ENCODE results near the gene PRR15L. TPM values are rescaled to one million over a fixed set of nuclear protein-coding genes. Genes with fewer than 3 reads are reported as not detected.
"Not testable (repeated sequence)": the region's sequence is repeated elsewhere in the genome, so short reads cannot be mapped to it uniquely, and the experiment has no call there.

Gene PRR15L
- polyA plus RNA-seq, 3 donors, result 18.0 to 20.6 (median 18.2) TPM

DNA sequence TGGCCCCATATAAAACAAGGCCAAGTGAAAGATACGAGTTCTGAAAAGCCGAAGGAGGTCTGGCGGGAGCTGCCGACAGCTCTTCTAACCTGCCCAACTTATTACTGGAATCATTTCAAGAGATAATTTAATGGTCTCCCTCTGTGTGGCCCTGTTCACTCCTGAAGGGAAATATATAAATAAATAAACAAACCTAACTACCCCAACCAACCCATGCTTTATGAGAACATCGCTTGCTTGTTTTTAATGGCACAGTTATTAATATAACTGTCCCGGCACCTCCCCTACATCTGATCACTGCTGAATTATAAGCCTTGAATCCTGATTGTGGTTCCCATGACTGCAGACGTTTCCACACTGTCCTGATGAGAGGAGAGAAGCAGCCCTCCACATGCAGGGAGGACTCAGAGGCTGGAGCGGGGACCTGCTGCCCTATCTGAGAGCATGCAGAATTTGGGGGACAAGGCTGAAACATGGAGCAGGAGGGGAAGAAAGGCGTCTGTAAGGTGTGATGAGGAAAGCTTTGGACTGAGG is 35.4 kb upstream of the PRR15L start:
- no peak for DNase-seq (ENCODE audit: extremely low read depth in 1 of 11, low read depth in 9 of 11, low spot score in 4 of 11)

DNA sequence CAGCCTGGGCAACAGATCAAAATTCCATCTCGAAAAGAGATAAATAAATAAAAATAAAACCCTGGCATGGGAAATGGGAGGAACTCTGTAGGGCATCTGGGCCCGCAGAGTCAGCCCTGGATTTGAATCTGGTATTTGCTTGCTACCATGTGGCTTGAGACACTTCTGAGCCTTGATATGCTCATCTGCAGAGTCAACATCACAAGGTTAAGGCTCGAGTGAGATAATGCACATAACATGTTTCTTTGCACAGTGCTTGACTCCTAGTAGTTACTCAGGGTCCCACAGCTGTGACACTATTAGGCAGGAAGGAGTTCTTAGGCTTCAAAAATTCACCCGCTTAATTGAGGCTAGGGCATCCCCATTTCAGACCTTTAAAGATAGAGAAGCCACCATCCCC is 34.5 kb upstream of the PRR15L start:
- no peak for DNase-seq (ENCODE audit: extremely low read depth in 1 of 11, low read depth in 9 of 11, low spot score in 4 of 11)

DNA sequence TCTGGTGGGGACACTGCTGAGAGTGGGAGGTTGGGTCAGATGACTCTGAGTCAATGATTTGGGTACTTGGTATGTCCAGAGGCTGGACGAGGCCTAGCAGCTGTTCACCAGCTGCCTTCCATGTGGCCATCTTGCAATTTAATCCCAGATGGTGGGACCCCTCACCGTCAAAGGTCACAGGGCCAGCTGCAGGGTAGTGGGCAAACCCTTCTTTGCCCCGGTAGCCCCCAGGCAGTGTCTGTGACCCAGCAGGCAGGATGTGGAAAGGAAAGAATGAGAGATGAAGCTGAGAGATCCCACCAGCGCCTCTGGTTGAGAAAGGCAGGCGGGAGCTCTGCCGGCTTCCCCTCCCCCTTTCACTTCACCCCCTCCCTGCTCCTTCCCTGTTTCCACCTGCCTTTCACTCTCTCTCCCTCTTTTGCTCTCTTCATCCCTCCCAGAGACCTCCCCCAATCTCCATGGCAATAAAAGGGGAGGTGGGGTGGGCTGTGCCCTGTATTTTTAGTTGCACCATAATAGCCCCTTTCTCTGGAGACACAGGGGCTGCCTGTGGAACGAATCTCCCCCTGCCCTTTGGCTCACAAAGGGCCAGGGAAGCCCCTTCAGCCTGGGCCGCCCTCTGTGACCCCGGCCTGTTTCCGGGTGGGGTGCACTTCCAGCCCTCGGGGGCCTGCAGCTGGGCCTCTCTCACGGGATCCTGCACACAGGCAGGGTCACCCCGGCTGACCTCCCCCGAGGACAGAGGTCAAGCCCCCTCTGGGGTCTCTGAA is 33.5 kb upstream of the PRR15L start:
- no peak for DNase-seq (ENCODE audit: extremely low read depth in 1 of 11, low read depth in 9 of 11, low spot score in 4 of 11)

DNA sequence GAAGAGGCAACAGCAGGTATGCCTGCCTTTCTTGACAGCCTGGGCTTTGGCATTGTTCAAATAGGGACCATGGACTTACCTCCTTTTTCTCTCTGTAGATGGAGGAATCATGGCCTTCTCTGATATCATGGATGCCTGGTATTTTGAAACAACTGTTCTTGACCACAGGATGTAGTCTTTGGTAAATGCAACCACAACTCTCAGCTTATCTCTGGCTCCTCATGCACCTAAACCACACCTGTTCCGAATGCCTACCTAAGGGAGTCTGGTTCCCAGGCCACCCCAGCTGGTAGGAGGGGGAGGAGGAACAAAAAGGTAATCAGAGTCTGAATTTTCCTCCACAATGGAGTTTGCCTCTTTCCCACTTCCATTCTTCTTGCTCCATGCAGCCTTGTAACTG is 32.0 kb upstream of the PRR15L start:
- DNase-seq (ENCODE audit: extremely low read depth in 1 of 11, low read depth in 9 of 11, low spot score in 4 of 11), result no peak

DNA sequence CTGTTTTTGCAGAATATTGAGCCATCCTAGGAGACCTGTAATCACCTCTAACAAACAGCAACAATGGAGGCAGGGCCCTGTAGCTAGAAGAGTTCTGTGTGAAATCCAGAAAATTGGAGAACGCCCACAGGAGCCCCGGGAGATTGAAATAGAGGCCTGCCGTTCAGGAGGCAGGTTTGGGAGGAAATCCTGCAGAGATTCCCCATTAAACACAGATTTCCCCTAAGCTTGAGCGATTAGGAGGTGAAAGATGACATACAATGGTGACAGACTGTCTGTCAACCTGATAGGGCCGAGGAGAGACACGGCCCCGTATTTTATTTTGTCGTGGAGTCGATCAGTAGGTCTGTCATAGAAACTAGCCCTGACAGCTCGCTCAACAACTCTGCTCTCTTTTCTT is 31.5 kb upstream of the PRR15L start:
- DNase-seq (ENCODE audit: extremely low read depth in 1 of 11, low read depth in 9 of 11, low spot score in 4 of 11), result no peak

DNA sequence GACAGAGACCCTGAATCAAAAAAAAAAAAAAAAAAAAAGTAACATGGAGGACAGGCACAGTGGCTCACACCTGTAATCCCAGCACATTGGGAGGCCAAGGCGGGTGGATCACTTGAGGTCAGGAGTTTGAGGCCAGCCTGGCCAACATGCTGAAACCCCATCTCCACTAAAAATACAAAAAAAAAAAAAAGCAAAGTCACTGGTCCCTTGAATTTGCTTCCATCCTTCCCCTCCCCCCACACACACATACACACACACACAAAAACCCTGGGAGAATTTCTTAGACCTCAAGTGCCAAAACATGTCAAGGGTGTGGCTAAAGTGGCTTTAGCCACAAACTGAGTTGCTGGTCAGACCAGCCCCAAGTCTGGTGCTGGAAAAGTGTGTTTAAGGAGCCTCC is 30.8 kb upstream of the PRR15L start:
- not testable (repeated sequence) for DNase-seq (ENCODE audit: extremely low read depth in 1 of 11, low read depth in 9 of 11, low spot score in 4 of 11)

DNA sequence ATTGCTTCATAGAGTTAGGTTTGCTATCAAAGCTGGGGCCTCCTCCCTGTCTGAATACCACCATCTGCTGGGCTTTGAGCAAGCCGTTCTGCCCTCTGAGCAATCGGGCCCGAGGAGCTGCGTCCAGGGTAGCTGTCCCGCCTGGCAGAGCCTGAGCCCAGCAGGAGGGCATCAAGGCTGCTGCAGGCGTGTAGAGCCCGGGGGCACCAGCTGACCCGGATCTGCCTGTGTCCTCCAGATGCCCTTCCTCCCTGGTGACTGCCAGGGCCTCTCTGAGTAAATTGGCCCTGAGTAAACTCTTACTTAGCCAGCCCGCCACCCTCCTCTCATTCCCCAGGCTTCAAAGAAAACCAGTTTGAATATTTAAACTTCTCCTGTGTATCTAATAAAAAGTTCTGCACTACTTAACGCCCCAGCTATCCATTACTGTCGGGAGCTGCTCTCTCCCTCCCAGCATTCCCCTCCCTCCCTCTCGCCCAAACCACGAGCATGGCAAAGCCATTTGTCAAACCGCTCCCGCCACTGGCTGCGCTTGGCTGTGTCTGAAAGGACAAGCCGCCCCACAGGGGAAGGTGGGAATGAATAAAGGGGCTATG is 29.7 kb upstream of the PRR15L start:
- peak in 5 of 11 donors; percentile 46 to 76 (median 72) for DNase-seq (ENCODE audit: extremely low read depth in 1 of 11, low read depth in 9 of 11, low spot score in 4 of 11)

DNA sequence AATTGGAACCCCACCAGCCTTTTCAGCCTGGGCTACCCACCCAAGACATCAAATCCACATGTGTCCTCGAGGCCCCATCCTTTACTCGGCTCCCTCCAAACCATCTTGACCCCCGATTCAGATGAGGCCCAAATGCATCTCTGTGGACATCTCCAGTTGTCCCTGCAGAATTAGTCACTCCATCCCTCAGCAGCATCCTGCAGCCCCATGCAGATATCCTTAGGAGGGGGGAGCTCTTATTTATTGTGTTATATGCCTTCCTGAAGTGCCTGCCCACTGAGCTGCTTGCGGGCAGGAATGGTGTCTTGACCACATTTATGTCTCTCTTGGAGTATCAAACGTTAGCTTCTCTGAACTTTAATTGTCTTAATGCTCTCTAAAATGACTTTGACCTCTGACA is 28.8 kb upstream of the PRR15L start:
- no peak for DNase-seq (ENCODE audit: extremely low read depth in 1 of 11, low read depth in 9 of 11, low spot score in 4 of 11)

DNA sequence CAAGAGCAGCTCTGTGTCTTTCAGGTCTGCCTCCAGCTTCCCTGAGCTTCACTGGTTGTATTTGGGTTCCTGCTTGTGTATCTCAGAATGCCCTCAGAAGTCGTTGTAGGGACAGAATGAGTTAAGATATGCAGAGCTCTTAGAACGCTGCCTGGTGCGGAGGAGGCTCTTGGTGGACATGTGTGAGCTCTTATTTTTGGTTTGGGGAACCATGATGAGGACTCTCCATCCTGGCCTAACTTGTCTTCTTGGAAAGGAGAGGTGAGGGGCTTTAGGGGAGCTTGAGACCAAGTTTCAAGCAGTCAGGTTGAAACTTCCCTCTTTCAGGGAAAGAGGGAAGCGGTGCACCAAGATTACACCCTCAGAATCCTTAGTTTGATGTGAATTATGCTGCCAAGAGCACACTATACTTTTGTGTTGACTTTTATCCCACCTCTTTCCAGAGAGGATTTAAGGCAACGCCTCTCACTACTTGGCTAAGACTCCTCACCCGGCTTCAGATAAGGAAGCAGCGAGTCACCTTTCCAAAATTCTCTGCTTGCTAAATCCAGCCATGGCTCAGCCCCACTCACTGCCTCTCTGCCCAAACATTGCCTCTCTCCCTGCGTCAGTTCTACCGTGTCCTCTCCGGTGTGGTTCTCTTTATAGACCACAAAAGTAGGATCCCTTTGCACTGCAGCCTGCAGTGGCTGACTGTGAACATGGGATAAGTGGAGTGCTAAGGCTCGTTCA is 26.0 kb upstream of the PRR15L start:
- DNase-seq (ENCODE audit: extremely low read depth in 1 of 11, low read depth in 9 of 11, low spot score in 4 of 11), result no peak

DNA sequence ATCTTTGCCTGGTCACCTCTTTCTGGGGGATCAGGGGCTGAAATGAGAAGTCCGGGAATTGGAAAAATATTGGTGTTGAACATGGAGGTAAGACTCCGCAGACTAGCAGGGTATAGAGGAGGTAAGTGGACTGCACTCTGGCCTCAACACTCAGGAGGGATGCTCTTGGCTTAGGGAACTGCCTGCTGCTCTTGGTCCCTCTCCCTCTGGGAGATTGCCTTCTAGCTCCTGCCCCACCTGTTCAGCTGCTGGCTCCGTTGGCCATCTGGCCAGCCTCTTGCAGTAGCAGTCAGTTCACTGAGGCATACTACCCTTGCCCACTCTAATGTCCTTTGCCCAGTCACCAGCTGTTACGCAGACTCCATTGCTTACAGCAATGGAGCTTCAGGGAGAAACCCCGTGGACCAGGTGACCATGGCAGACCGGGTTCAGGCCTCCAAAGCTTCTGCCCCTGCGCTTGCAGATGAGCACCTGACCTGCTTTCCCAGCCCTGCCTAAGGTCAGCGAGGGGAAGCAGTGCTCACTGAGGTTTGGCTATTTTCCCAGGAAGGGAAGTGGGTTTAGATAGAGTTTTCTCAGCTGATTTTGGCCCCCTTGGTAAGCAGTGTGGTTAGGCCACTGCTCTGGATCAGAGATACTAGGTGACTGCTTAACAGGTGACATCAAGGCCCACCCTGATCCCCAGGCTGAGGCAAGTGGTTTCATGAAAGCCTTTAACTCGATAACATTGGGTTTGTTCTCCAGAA is 25.1 kb upstream of the PRR15L start:
- no peak for DNase-seq (ENCODE audit: extremely low read depth in 1 of 11, low read depth in 9 of 11, low spot score in 4 of 11)

DNA sequence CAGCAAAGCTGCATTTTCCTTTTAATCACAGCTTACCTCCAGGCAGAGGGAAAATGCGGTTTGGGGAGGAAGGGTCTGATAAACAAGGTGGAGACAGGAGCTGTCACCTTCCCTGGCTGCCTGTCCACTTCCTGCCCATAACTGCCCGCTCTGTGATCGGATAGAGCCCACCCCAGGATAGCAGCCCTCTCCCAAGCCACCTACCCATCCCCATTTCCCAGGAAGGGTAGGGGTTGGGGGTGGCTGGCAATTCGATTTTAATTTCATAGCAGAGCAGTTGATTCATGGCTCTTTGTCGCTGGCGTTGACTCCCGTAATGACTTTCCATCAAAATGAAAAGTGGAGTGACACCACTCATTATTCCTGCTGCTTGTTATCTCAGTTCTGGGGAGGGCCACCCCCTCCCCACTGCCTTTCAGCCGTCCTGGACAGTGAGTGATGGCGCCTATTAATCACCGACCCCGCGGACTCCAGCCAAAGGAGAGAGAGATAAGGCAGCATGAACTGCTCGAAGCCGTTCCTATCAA is 24.5 kb upstream of the PRR15L start:
- DNase-seq (ENCODE audit: extremely low read depth in 1 of 11, low read depth in 9 of 11, low spot score in 4 of 11), result no peak

DNA sequence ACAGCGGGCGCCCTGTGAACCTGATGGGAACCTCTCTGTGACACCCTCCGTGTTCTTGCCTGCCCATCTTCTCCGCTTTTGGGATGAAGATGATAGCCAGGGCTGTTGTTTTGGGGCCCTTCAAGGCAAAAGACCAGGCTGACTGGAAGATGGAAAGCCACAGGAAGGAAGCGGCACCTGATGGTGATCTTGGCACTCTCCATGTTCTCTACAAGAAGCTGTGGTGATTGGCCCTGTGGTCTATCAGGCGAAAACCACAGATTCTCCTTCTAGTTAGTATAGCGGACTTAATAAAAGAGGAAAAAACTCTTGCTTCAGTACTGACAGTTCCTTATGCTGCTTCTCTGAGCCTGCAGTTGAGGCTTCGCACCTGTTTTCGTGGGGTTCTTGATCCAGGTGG is 23.8 kb upstream of the PRR15L start:
- DNase-seq (ENCODE audit: extremely low read depth in 1 of 11, low read depth in 9 of 11, low spot score in 4 of 11), result no peak

DNA sequence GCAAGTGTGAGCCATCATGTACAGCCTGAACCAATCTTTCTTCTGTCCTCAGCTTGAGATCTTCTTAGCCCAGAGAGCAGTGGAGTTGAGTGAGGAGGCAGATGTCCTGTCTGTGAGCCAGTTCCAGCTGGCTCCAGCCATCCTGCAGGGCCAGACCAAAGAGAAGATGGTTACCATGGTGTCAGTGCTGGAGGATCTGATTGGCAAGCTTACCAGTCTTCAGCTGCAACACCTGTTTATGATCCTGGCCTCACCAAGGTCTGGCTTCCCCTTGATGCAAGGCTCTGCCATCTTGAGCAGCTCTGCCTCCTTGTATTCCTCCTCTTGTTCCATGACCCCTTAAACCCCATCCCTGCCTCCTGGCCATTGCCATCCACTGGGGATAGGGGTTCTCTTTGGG is 22.9 kb upstream of the PRR15L start:
- no peak for DNase-seq (ENCODE audit: extremely low read depth in 1 of 11, low read depth in 9 of 11, low spot score in 4 of 11)

DNA sequence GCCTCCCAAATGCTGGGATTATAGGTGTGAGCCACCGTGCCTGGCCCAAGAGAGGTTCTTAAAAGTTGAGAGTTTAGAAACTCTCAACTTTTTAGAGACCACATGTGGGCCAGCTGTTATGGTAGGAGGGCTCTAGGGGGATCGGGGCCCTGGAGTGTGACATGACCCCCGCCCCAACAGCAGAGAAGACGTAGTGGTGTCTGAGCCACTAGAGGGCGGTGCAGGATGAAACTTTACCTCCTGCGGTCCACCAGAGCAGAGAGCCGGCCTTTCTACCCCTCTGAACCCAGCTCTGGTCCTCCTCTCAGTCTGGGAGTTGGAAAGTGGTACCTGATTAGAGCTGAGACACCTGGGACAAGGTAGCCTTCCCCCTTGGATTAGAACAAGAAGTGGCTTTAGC is 20.6 kb upstream of the PRR15L start:
- DNase-seq (ENCODE audit: extremely low read depth in 1 of 11, low read depth in 9 of 11, low spot score in 4 of 11), result no peak

DNA sequence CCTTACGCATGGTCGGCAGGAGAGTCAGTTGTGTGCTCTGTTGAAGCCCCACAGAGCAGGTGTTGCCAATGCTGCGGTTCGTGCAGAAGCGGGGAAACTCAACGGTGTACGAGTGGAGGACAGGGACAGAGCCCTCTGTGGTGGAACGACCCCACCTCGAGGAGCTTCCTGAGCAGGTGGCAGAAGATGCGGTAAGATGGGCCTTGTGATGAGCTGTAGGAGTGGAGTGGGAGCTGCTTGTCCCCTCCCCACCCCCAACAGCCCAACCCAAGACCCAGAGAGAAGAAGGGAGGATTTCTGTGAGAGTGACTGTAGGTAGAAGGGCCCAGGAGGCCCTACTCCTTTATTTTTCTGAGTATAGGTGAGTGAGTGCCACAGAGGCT is 18.1 kb upstream of the PRR15L start:
- DNase-seq (ENCODE audit: extremely low read depth in 1 of 11, low read depth in 9 of 11, low spot score in 4 of 11), result no peak

DNA sequence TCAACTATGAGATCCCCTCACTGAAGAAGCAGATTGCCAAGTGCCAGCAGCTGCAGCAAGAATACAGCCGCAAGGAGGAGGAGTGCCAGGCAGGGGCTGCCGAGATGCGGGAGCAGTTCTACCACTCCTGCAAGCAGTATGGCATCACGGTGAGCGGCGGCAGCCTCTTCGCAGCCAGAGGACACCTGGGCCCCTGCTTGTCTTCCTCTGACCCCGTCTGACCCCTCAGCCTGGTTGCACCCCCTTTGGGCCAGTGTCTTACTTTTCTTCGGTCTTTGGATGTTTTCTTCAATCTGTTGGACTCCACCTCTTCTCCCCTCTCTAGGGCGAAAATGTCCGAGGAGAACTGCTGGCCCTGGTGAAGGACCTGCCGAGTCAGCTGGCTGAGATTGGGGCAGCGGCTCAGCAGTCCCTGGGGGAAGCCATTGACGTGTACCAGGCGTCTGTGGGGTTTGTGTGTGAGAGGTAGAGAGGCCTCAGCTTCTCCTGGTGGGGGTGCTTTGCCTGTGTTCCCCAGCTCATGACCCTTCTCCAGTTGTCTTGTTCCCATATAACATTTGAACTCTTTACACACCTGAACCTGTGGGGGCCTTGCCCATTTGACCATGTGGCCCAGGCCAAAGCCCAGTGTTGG is 17.6 kb upstream of the PRR15L start:
- no peak for DNase-seq (ENCODE audit: extremely low read depth in 1 of 11, low read depth in 9 of 11, low spot score in 4 of 11)

DNA sequence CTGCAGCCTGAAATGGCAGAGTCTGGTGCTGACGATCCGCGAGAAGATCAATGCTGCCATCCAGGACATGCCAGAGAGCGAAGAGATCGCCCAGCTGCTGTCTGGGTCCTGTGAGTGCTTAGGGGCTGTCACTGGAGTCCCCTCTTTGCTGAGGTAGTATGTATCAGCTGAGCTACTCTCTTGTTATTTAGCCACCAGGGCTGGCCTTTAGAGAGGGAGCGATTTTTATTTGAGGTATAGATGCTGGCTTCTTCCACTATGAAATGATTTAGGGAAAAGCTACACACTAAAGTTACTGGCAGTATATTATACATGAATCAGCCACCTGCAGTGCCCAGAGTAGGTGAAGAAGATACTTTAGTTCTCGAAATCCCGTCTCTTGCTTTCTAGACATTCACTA is 15.9 kb upstream of the PRR15L start:
- no peak for DNase-seq (ENCODE audit: extremely low read depth in 1 of 11, low read depth in 9 of 11, low spot score in 4 of 11)

DNA sequence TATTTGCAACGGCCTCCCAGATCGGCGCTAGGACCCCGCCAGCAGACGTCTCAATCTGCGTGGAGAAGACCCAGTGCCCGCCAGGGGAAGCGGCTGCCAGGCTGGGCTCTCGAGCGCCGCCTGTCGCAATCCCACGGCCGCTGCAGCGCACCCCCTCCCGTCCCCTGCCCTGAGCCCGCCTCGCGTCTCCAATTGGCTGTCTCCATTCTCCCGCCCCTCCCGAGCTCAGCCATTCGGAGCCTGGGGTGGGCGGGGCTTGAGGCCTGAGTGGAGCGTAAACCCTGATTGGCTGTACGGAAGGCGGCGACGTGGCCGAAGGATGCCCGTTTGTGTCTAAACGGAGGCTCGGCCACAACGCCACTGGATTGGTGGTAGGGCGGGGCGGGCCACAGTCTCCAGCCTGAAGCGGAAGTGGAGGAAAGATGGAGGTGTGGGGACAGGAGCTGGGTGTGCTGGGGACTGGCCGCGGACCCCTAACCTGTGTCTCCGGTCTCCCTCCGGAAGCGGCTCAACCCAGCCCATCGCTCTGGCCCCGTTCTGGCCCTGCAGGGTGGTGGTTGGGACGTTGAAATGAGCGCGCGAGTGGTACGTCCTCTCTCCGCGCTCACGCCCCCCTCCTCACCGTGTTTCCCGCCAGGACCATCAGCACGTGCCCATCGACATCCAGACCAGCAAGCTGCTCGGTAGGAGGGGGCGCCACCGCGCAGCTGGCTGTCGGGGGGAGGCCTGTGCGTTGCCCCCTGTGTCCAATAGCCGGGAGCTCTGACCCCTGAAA is 13.2 kb upstream of the PRR15L start, which contains the start of gene CDK5RAP3:
CDK5RAP3 (plus strand) TSS at position 389 of the 775 bp plus-strand sequence; CDS start at position 423, 34 bp downstream.
- peak; percentile 98 to 100 (median 100) for DNase-seq (ENCODE audit: extremely low read depth in 1 of 11, low read depth in 9 of 11, low spot score in 4 of 11)
